ENCODE measurements around the gene VCL.

DNA sequence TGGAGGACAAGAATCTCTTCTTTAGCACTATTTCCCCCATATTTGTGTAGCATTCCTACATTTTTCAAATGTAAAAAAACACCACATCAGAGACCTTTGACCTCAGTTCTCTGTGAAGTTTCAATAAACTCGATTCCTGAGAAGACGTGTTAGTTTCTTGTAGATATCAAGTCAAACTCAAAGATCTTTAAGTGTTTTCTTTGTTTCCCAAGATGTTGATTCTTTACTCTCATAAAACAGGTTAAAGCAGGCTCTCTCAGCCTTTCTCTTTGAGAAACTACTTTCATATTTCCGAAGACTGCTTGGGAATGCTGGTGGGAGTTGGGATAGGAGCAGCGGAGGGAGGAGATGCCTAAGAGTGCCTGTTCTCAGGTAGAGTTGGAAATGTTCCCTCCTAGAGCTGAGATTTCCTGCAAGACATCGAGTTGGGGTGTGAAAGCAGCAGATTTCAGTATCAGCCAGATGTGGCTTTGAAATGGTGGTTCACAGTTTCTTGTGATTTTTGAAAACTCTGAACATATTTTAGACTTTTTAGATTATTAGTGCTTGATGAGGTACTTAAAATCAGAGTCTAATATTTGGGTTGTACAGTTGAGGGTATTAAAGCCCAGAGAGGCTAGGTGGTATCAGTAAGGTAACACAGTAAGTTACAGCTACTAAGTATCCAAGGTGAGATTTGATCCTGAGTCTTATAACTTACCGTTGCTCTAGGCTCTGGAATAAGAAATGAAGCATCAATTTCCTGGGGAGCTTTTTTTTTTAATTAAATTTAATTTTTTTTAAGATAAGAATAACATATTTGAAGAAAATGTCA lies 167.0 kb downstream of the VCL start:
- TF ChIP-seq POLR2A (IDR thresholded peaks at IDR 0.05; ENCODE audit: borderline replicate concordance, extremely low read depth, insufficient read depth, insufficient read length) (no peak), EZH2 (IDR thresholded peaks at IDR 0.05) (no peak), RAD21 (IDR thresholded peaks at IDR 0.05; ENCODE audit: low read depth) (no peak)
- TF ChIP-seq, protein P1, sequence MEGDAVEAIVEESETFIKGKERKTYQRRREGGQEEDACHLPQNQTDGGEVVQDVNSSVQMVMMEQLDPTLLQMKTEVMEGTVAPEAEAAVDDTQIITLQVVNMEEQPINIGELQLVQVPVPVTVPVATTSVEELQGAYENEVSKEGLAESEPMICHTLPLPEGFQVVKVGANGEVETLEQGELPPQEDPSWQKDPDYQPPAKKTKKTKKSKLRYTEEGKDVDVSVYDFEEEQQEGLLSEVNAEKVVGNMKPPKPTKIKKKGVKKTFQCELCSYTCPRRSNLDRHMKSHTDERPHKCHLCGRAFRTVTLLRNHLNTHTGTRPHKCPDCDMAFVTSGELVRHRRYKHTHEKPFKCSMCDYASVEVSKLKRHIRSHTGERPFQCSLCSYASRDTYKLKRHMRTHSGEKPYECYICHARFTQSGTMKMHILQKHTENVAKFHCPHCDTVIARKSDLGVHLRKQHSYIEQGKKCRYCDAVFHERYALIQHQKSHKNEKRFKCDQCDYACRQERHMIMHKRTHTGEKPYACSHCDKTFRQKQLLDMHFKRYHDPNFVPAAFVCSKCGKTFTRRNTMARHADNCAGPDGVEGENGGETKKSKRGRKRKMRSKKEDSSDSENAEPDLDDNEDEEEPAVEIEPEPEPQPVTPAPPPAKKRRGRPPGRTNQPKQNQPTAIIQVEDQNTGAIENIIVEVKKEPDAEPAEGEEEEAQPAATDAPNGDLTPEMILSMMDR (IDR thresholded peaks at IDR 0.05 in 2 of 3, conservative IDR thresholded peaks at IDR 0.05 in 1 of 3; ENCODE audit: borderline replicate concordance in 1 of 3, insufficient read depth in 1 of 3, low read depth in 2 of 3, low read length in 2 of 3) = no peak

All from HCT116 (cell line).